Omental fat pad (tissue), 4 donors: ENCODE measurements around the gene NDUFB7. TPM values are rescaled to one million over a fixed set of nuclear protein-coding genes. Genes with fewer than 3 reads are reported as not detected.
A peak's percentile ranks its signal among the peaks of the same experiment; 100 is the strongest.
"Not testable (repeated sequence)": the region's sequence is repeated elsewhere in the genome, so short reads cannot be mapped to it uniquely, and the experiment has no call there.

ENCODE experiments used
- ATAC-seq: fragments of 150-250 bp; one replicate; pipeline ENCODE4 v1.9.1; 2016; ENCODE audit warnings: mild to moderate bottlenecking, moderate library complexity; ENCODE audit not compliant: low FRiP score
- DNase-seq: peaks from one replicate; pipeline ENCODE4 v3.0.0-alpha.2; 2019; ENCODE audit warnings: low spot score
- CTCF ChIP-seq, 3 donors: fragments of 450-650 bp; IDR thresholded peaks; one replicate each; pipeline ENCODE4 v1.5.1; 2016 to 2017; ENCODE audit warnings: antibody characterized with exemption in 3 of 3, mild to moderate bottlenecking in 3 of 3, moderate library complexity in 2 of 3
- total RNA-seq, 4 donors: library from RNA; depleted of rRNA; stranded (reverse); fragments of >200 nt; gene quantifications; one replicate each; pipeline ENCODE4 v1.1.0, GENCODE V29; 2016

NDUFB7 gene
- 100 to 1,000 TPM; 194 to 357 (median 322) TPM for total RNA-seq

GRCh38 chr19:14571695-14572490 is at the start of gene NDUFB7:
NDUFB7 (minus strand) TSS chr19:14572066; CDS start chr19:14572000, 66 bp downstream.
- peak; percentile 95 for ATAC-seq
- peak; percentile 63 for DNase-seq
- TF ChIP-seq CTCF (IDR thresholded peaks at IDR 0.05) = no peak

GRCh38 chr19:14619404-14619803 is 47.5 kb upstream of the NDUFB7 start:
- no peak for TF ChIP-seq CTCF (IDR thresholded peaks at IDR 0.05)
- DNase-seq = no peak
- no peak for ATAC-seq

- TF ChIP-seq CTCF (IDR thresholded peaks at IDR 0.05) = no peak
- no peak for DNase-seq
- ATAC-seq = no peak
Measured at GRCh38 chr19:14616407-14616806, 44.5 kb upstream of the NDUFB7 start.

- DNase-seq (no peak), ATAC-seq (no peak)
- no peak for TF ChIP-seq CTCF (IDR thresholded peaks at IDR 0.05)
Measured at GRCh38 chr19:14615623-14616022, 43.8 kb upstream of the NDUFB7 start.

GRCh38 chr19:14614099-14614412 is 42.2 kb upstream of the NDUFB7 start:
- ATAC-seq = no peak
- DNase-seq = no peak
- TF ChIP-seq CTCF (IDR thresholded peaks at IDR 0.05) = no peak

GRCh38 chr19:14613399-14614098 is 41.7 kb upstream of the NDUFB7 start:
- DNase-seq = not testable (repeated sequence)

GRCh38 chr19:14612657-14613056 is 40.8 kb upstream of the NDUFB7 start:
- DNase-seq = no peak
- no peak for ATAC-seq
- TF ChIP-seq CTCF (IDR thresholded peaks at IDR 0.05) = no peak

More at GRCh38 chr19:14613399-14614098, 41.7 kb upstream of the NDUFB7 start:
- not testable (repeated sequence) for ATAC-seq

GRCh38 chr19:14612242-14612641 is 40.4 kb upstream of the NDUFB7 start:
- DNase-seq, ATAC-seq: not testable (repeated sequence)
